WTC11 (cell line): Measurements from ENCODE around the gene PDHB. TPM values are rescaled to one million over a fixed set of nuclear protein-coding genes. Genes with fewer than 3 reads are reported as not detected.

Experiments used
- ATAC-seq: fragments of 200-7000 bp; cut with Tn5 transposase; 2 replicates; pipeline ENCODE4 v1.10.0; 2021; ENCODE audit warnings: mild to moderate bottlenecking, moderate library complexity
- CTCF ChIA-PET: fragments of 300-600 bp; sonication (Branson Sonifier 250); formaldehyde crosslinking; loops from one replicate; lab custom pipeline; 2021; ENCODE audit warnings: antibody characterized with exemption; lab: Charles Lee
- POLR2A ChIA-PET: fragments of 350-600 bp; sonication (Branson Sonifier 250); formaldehyde crosslinking; loops from one replicate; lab custom pipeline; 2021; ENCODE audit warnings: antibody characterized with exemption; lab: Charles Lee
- DNase-seq: peaks from one replicate; pipeline ENCODE4 v3.0.0; 2021; ENCODE audit warnings: low spot score
- H3K27ac Mint-ChIP-seq: 2 replicates; pipeline ENCODE4 v1.8.0; 2021; ENCODE audit warnings: mixed read lengths
- H3K27me3 Mint-ChIP-seq: 2 replicates; pipeline ENCODE4 v1.8.0; 2021; ENCODE audit warnings: low read depth, mild to moderate bottlenecking, moderate library complexity, mixed read lengths
- H3K36me3 Mint-ChIP-seq: 2 replicates; pipeline ENCODE4 v1.8.0; 2021; ENCODE audit warnings: mixed read lengths
- H3K4me1 Mint-ChIP-seq: 2 replicates; pipeline ENCODE4 v1.8.0; 2022; ENCODE audit warnings: mixed read lengths
- H3K4me3 Mint-ChIP-seq: 2 replicates; pipeline ENCODE4 v1.8.0; 2021; ENCODE audit warnings: mild to moderate bottlenecking, moderate library complexity, mixed read lengths
- H3K9me3 Mint-ChIP-seq: 2 replicates; pipeline ENCODE4 v1.8.0; 2021; ENCODE audit warnings: mixed read lengths
- CREM ChIP-seq: sonication (generic); formaldehyde crosslinking; IDR thresholded peaks from 2 replicates; pipeline ENCODE4 v1.8.1; 2022; ENCODE audit warnings: mild to moderate bottlenecking, missing genetic modification reagents, moderate library complexity
- E2F4 ChIP-seq: sonication (generic); formaldehyde crosslinking; IDR thresholded peaks from 2 replicates; pipeline ENCODE4 v1.8.1; 2022; ENCODE audit warnings: low read depth, mild to moderate bottlenecking, moderate library complexity, missing genetic modification reagents, borderline replicate concordance
- E2F5 ChIP-seq: sonication (generic); formaldehyde crosslinking; IDR thresholded peaks from 2 replicates; pipeline ENCODE4 v1.8.1; 2022; ENCODE audit warnings: mild to moderate bottlenecking, moderate library complexity, missing genetic modification reagents
- ELF4 ChIP-seq: sonication (generic); formaldehyde crosslinking; IDR thresholded peaks from 2 replicates; pipeline ENCODE4 v1.8.1; 2022; ENCODE audit warnings: low read depth, mild to moderate bottlenecking, moderate library complexity, missing genetic modification reagents
- HMGA2 ChIP-seq: fragments of 250-450 bp; sonication (Bioruptor Pico); IDR thresholded peaks from 2 replicates; pipeline ENCODE4 v1.4.0; 2021; ENCODE audit warnings: mild to moderate bottlenecking, moderate library complexity
- KAT7 ChIP-seq: sonication (generic); formaldehyde crosslinking; IDR thresholded peaks from 2 replicates; pipeline ENCODE4 v1.8.1; 2023; ENCODE audit warnings: missing genetic modification reagents, mild to moderate bottlenecking, borderline replicate concordance
- PRDM15 ChIP-seq: sonication (generic); formaldehyde crosslinking; IDR thresholded peaks from 2 replicates; pipeline ENCODE4 v1.8.0; 2022; ENCODE audit warnings: missing genetic modification reagents
- PRRX2 ChIP-seq: fragments of 250-450 bp; sonication (Bioruptor Pico); IDR thresholded peaks from 2 replicates; pipeline ENCODE4 v1.8.0; 2021; ENCODE audit warnings: mild to moderate bottlenecking
- RORB ChIP-seq: fragments of 250-450 bp; sonication (Bioruptor Pico); IDR thresholded peaks from 2 replicates; pipeline ENCODE4 v1.9.0; 2021; ENCODE audit warnings: mild to moderate bottlenecking
- TCF7 ChIP-seq: sonication (generic); formaldehyde crosslinking; IDR thresholded peaks from 2 replicates; pipeline ENCODE4 v1.8.0; 2022; ENCODE audit warnings: mild to moderate bottlenecking, low read depth, missing genetic modification reagents, moderate library complexity
- USF1 ChIP-seq: sonication (generic); formaldehyde crosslinking; IDR thresholded peaks from 2 replicates; pipeline ENCODE4 v1.8.0; 2022; ENCODE audit warnings: mild to moderate bottlenecking, missing genetic modification reagents
- ZNF317 ChIP-seq: sonication (generic); formaldehyde crosslinking; IDR thresholded peaks from 2 replicates; pipeline ENCODE4 v1.8.1; 2023; ENCODE audit warnings: low read depth, mild to moderate bottlenecking, moderate library complexity, missing genetic modification reagents, borderline replicate concordance
- ZNF425 ChIP-seq: fragments of 250-450 bp; sonication (Bioruptor Pico); conservative IDR thresholded peaks from 2 replicates; pipeline ENCODE4 v1.9.0; 2021; ENCODE audit warnings: mild to moderate bottlenecking
- ZNF532 ChIP-seq: fragments of 250-450 bp; sonication (Bioruptor Pico); IDR thresholded peaks from 2 replicates; pipeline ENCODE4 v1.9.0; 2021; ENCODE audit warnings: mild to moderate bottlenecking, borderline replicate concordance
- ZSCAN18 ChIP-seq: fragments of 250-450 bp; sonication (Bioruptor Pico); IDR thresholded peaks from 2 replicates; pipeline ENCODE4 v2.1.2; 2022; ENCODE audit warnings: mild to moderate bottlenecking, moderate library complexity
- total RNA-seq: library from RNA; stranded (reverse); gene quantifications from 3 replicates; pipeline ENCODE4 v1.2.3, GENCODE V29; 2021

PDHB gene
- total RNA-seq, 1 experiment from 2014 or later, result 131 TPM

GRCh38 chr3:58411851-58412830, 21.5 kb downstream of the PDHB start:
- DNase-seq, result no peak
- TF ChIP-seq ZNF317 (CRISPR knock-in tag), result no peak
- no peak for TF ChIP-seq RORB (CRISPR knock-in tag)
- TF ChIP-seq CREM (CRISPR knock-in tag), result no peak
- TF ChIP-seq PRDM15 (CRISPR knock-in tag), result no peak
- TF ChIP-seq KAT7, result no peak
- TF ChIP-seq E2F4 (CRISPR knock-in tag), result no peak
- no peak for TF ChIP-seq ZNF532 (CRISPR knock-in tag)
- no peak for TF ChIP-seq HMGA2 (CRISPR knock-in tag)
- TF ChIP-seq USF1 (CRISPR knock-in tag), result no peak
- no peak for TF ChIP-seq E2F5
- TF ChIP-seq TCF7 (CRISPR knock-in tag), result no peak
- TF ChIP-seq ZSCAN18 (CRISPR knock-in tag), result no peak
- no peak for TF ChIP-seq PRRX2 (CRISPR knock-in tag)
- no peak for TF ChIP-seq ELF4 (CRISPR knock-in tag)
- no peak for TF ChIP-seq ZNF425
- TF ChIP-seq, all 79 proteins: peak for 0
- Mint-ChIP-seq H3K27ac (no peak overlapping the region), H3K4me1 (peaks cover 26% of the 10 kb centered on the region), H3K4me3 (no peak overlapping the region), H3K27me3 (no peaks in the 10 kb centered on the region), H3K9me3 (no peaks in the 10 kb centered on the region), H3K36me3 (no peaks in the 10 kb centered on the region; the same call in 1 of the 2 replicates)
- ATAC-seq, result no peak
- POLR2A ChIA-PET, result no interaction called here
- CTCF ChIA-PET, result interaction anchor here (0.6 to 1.6 kb wide), 9 partner anchors 32 to 245 kb away, joined by 3 to 9 read pairs (median 4); partner anchors contain the start of genes HTD2, PXK and RPP14
